Fibroblast of peridontal ligament (primary cell): ENCODE data around the gene DIPK1A.
A peak's percentile ranks its signal among the peaks of the same experiment; 100 is the strongest.

Experiments used
- DNase-seq: peaks from one replicate; pipeline ENCODE4 v3.0.0-alpha.2; 2010; ENCODE audit errors: extremely low read depth

The DIPK1A gene

GRCh38 chr1:92953491-92953890 is 7.8 kb downstream of the DIPK1A start:
- no peak for DNase-seq

DNA sequence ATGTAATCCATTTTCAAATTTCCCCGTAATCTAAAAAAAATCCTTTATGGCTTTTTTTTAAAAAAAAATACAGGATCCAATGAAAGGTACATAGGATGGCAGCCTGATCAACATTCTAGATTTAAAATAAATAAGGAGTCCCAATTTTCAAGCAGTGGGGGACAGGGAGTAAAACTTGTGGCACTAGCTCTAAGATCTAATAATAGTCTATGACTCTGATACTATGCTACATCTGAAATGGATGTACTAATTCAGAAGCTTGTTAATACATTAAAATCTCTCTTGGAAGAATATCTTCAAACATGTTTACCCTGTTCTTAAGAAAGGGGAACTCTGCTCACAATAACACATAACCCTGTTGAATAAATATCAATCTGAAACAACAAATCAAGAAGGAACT is 8.5 kb downstream of the DIPK1A start:
- no peak for DNase-seq

DNA sequence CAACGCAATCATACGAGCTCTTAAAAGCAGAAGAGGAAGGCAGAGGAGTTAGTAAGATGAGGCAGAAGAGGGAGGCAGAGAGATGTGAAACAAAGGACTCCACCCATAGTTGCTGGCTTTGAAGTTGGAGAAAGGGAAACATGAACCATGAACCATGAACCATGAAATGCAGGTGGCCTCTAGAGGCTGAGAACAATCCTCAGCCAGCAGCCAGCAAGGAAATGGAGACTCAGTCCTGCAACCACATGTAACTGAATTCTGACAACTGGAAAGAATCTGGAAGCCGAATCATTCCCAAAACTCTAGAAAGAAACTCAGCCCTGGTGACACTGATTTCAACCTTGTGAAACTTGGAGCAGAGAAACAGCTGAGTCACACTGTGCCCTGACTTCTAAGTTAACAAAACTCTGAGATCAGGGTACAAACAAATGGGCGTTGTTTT is 10.1 kb downstream of the DIPK1A start:
- peak; percentile 90 for DNase-seq

- DNase-seq, result peak; percentile 64
Measured at GRCh38 chr1:92949937-92950817, 11.1 kb downstream of the DIPK1A start.

GRCh38 chr1:92948071-92948470 is 13.2 kb downstream of the DIPK1A start:
- no peak for DNase-seq

DNA sequence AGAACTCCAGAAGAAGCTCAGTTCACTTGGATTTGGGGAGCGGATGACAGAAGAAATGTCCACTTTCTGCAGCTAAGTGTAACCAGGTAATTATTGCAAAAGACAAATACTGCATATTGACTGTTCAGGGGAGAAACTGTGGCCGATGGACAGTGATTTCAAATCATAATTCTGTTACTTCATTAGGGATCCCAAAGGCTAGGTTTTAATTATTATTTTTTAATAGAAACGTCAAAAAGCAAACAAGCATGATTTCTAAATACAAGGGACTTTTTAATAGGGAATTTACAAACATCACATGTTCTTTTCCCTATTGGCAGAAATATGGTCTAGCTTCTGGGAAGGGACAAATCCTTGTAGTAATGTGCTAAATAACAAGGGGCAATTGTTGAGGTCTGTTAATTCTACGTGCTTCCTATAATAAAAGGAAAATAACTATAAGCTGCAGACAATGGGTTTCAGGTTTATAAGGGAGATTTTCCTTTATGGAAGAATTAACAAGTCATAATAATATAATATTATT is 15.5 kb downstream of the DIPK1A start:
- DNase-seq, result no peak

- DNase-seq, result no peak
Measured at GRCh38 chr1:92944901-92945747, 16.1 kb downstream of the DIPK1A start.

DNA sequence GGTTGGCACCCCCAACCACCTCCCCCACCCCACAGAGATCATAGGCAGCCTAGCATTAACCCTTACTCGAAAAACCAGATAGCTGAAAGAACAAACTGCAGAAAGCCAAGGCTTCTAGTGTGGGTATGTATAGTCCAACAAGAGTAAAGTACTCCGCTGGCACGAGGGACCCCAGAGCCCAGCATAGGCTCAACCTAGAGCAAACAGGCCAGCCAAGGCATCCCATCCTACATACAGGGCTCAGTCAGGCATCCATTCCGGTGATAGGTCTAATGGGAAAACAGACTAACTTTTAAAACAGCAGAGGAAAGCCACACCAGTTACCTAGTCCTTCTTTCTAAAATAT is 17.8 kb downstream of the DIPK1A start:
- DNase-seq, result no peak

DNA sequence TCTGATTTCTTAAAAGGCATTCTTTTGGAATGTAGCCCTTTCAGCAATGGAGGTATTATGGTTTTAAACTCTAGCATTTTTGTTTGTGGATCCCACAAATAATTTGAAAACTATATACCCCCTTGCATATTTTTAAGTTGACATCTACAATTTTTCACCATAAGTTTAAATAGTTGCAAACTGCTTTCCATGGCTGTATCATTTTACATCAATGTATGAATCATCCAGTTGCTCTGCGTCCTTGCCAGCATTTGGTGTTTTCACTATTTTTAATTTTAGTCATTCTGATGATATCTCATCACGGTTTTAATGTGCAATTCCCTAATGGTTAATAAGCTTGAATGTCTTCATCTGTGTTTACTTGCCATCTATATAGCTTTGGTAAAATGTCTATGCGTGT is 20.7 kb downstream of the DIPK1A start:
- peak; percentile 78 for DNase-seq

GRCh38 chr1:92937731-92938130 is 23.5 kb downstream of the DIPK1A start:
- DNase-seq, result no peak

- no peak for DNase-seq
Measured at GRCh38 chr1:92936865-92937264, 24.4 kb downstream of the DIPK1A start.

DNA sequence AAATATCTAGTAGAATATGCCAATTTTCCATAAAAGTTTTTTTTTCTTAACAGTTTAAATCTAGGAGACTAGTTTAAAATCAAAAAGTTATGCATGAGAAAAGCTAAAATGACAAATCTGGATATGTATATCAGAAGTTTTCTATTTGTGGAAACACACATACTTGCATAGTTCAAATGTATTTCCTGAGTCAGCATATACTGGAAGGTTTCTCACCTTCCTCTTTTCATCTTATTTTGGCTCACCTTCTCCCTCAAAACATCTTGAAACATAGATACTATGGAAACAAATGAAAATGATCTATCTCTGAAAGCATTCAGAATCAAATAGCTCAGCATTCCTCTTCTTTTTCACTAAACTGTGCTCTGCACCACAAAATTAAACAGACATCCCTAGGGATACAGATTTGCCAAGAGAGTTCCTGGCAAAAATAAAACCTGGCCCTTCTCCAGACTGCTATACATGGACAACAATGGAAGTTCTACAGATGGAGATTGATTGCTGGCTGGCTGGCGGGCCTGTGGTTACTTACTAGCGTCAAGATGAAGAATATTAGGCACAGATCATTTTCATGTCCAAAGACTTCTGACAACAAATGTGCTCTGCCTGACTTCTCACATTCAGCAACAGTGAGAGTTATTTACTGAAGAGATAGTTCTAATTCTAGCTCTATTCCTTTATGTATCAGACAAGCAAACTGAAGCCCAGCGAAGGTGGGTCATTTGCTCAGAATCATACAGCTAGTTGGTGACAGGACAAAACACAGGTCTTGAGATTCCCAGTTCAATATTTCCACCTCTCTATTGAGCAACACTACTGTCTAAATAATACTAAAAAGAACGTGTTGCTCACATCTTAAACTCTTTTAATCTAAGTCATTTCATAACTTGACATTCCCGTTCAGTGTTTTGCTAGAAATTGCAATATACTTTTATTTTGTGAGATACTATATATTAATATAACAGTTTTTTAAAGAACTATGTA is 26.6 kb downstream of the DIPK1A start:
- peak; percentile 100 for DNase-seq

DNA sequence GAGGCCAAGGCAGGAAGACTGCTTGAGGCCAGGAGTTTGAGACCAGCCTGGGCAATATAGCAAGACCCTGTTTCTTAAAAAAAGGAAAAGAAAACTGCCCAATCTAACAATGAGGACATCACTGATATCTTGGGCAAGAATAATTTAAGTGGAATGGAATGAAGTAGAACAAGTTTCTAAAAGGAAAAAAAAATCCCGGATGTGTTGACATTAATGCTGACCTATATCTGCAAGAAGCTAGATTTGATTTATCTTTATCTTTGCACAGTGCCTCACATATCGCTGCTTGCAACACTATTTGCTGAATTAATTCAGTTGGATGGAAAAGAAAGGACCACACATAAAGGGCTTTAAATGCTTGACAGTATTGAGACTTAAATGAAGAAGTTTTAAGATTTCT is 27.8 kb downstream of the DIPK1A start:
- DNase-seq, result peak; percentile 65

DNA sequence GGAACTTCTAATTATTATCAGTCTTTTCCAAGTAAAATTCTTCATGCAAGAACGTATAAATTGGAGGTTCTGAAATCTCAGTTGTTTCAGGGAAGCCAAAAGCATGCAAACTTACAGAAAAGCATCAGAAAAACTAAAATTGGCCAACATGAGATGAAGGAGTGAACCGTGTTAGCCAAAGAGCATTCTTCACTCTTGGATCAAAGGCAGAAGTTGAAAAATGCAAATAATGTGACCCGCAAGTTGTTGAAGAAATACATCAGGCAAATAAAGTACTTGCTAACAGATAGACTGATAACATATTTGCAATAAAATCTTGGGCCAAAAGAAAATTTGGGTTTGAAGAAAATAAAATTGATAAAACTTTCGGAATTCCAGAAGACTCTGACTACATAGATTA is 29.6 kb downstream of the DIPK1A start:
- no peak for DNase-seq

DNA sequence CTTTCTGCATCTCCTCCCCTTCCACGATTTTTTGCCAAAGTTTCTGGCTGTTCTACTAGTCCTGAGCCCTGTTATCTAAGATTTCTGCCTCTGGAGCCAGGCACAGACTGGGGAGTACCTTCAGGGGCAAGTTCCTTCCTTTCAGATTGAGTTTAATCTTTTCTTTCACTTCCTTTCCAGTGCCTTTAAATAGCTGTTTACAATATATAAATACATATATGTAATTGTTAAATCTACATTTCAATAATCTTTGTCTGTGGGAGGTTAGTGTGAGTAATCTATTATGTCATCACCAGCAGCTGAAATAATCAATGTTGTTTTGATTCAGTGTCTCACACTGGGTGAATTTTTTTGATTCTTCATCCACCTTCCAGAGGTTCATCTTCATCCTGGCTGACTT is 31.8 kb downstream of the DIPK1A start:
- peak; percentile 51 for DNase-seq

GRCh38 chr1:92927870-92928269 is 33.4 kb downstream of the DIPK1A start:
- DNase-seq, result no peak

GRCh38 chr1:92926873-92927272 is 34.4 kb downstream of the DIPK1A start:
- no peak for DNase-seq

DNA sequence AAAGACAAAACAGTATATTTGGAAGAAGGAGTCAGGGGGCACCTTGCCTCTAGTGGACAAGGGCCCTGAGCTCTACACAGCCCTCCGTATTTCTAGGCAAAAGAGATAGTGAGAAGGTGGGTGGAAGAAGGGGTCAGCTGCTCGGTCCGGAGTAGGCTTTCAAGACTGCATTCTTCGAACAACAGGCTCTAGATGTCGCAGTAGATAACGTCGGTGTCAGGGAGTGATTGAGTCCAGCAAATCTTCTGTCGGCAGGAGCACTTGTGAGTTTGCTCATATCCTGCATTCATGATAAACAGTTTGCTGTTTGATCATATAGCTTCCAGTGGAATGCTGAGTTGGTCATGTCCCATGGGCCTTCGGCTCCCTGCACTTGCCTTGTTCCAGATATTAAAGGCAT is 36.8 kb downstream of the DIPK1A start:
- DNase-seq, result no peak

GRCh38 chr1:92923664-92924063 is 37.6 kb downstream of the DIPK1A start:
- DNase-seq, result peak; percentile 64

GRCh38 chr1:92922356-92923035 is 38.8 kb downstream of the DIPK1A start:
- DNase-seq, result peak; percentile 93
